GM13976 (cell line): ENCODE data around the gene PEAK1.
A peak's percentile ranks its signal among the peaks of the same experiment; 100 is the strongest.

Source experiments
- DNase-seq: peaks from one replicate; pipeline ENCODE4 v3.0.0; 2012; ENCODE audit warnings: low spot score
- in situ Hi-C: fragments of 300-500 bp; cut with MboI; formaldehyde crosslinking; loops from one replicate; pipeline ENCODE4 v1.12.0; 2022; ENCODE audit warnings: low sequenced_read_pairs, mixed read lengths, inconsistent platforms; ENCODE audit not compliant: unreplicated experiment
- TF ChIP-seq, protein P1 (sequence below): IDR thresholded peaks from 2 replicates; pipeline ENCODE4 v1.5.1; 2012; ENCODE audit warnings: borderline replicate concordance, mild to moderate bottlenecking; ENCODE audit not compliant: insufficient read depth; ENCODE audit errors: extremely low read depth, missing control alignments, control extremely low read depth

PEAK1 gene

DNA sequence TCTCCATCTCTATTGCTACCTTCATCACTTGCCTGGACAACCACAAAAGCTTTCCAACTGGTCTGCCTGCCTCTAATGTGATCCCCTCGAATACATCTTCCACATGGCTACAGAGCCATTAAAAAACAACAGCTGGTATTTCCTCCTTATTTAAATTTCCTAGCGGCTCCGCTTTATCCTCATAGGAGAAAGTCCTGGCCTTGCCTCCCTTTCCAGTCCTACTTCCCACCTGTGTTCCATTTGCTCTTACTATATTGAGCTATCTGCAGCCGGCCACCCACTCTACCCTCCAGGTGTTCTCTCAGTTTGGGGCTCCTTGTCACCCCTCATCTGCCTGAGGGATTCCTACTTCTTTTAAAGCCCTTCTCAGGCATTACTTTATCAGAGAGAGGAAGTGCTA, 299.3 kb downstream of the PEAK1 start:
- DNase-seq, result no peak
- in situ Hi-C loops, result loop anchor here (10.0 kb wide), 1 partner anchor 54 kb away; no protein-coding TSS in a partner anchor
- TF ChIP-seq, protein P1, sequence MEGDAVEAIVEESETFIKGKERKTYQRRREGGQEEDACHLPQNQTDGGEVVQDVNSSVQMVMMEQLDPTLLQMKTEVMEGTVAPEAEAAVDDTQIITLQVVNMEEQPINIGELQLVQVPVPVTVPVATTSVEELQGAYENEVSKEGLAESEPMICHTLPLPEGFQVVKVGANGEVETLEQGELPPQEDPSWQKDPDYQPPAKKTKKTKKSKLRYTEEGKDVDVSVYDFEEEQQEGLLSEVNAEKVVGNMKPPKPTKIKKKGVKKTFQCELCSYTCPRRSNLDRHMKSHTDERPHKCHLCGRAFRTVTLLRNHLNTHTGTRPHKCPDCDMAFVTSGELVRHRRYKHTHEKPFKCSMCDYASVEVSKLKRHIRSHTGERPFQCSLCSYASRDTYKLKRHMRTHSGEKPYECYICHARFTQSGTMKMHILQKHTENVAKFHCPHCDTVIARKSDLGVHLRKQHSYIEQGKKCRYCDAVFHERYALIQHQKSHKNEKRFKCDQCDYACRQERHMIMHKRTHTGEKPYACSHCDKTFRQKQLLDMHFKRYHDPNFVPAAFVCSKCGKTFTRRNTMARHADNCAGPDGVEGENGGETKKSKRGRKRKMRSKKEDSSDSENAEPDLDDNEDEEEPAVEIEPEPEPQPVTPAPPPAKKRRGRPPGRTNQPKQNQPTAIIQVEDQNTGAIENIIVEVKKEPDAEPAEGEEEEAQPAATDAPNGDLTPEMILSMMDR, result no peak

DNA sequence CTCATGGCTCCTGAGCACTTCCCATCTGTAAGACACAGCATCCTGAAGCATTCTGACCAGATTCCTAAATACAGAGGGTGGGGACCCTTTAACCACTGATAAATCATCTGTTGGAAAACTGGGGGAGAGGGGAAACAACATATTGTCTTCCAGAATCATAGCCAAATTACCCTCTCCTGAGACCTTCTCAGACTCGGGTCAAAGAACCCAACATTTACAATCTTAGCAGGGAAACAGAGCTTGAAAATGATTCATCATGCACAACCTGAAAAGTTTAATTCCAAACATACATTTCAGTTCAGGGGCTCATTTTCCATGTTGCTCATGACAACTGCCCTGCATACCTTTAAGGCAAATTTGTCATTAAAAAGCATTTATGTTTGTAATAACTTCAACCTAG, 300.5 kb downstream of the PEAK1 start:
- TF ChIP-seq, protein P1, result no peak
- in situ Hi-C loops, result loop anchor here (5.0 to 10.0 kb wide), 2 partner anchors 373 to 425 kb away; no protein-coding TSS in a partner anchor
- DNase-seq, result no peak

DNA sequence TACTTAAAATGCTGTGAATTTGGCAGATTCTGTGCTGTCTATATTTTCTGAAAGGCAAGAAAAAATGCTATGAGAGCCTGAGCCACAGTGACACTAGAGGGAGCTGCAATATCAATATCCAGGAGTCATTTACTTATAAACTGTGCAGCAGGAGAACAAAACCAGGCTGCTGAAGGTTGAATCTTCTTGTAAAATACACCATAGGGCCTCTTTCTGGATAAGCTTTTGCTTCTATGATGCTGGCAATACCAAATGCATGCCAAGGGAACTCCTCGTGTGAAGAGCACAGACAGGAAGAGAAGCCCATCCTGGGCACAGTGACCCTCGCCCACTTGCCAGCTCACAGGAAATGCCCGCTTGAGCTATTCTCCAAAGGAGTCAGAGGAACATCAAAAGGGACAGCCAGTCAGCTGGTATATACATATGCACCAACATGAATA, 301.0 kb downstream of the PEAK1 start:
- TF ChIP-seq, protein P1, result peak; percentile 78
- in situ Hi-C loops, result loop anchor here (5.0 to 10.0 kb wide), 2 partner anchors 373 to 426 kb away; no protein-coding TSS in a partner anchor
- peak; percentile 53 for DNase-seq

DNA sequence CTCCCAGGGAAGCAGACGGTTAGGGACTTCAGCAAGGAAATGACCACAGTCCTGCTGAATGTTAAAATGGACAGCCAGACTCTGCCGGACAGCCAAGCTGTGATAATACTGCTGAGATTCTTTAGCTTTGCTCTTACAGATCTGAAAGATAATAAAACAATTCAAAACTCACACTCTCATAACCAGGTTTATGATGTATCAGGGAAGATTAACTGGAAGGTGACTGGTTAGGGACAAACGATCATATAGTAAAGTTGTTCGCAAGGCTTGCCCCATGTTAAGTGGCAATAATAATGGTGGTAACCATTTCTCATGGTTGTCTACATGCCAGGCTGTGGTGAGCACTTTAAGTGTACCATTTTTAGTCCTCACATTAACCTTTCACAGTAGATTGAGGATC, 304.7 kb downstream of the PEAK1 start:
- in situ Hi-C loops, result loop anchor here (5.0 to 10.0 kb wide), 2 partner anchors 377 to 430 kb away; no protein-coding TSS in a partner anchor
- TF ChIP-seq, protein P1, result no peak

DNA sequence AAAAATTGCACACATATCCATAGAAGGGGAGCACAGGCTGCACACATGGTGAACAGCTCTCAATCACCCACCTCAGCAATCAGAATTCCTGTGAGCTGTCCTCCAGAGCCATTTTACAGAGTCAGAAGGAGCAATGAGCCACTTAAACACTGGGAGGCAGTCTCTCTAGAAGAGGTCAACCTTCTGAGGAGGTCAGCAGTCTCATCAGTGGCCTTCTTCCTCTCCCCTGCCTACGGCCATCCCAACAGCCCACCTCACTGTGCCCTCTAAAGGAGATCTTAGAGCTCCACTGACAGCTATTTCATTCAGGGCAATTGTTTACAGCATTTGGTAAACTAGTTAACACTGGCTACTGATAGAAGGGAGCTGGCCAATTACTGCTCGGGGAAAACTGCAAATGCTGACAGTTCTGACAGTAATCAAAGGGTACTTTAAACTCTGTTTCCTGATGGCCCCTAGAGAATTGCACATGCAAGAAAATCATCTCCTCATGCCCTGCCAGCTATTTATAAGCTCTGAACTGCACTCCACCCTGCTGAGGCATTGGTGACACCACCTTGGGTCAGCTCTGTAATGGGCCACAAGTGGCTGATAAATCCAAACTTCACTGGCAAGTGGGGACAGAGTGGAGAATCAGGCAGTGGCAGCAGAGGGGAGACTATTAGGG, 306.9 kb downstream of the PEAK1 start:
- TF ChIP-seq, protein P1, result no peak
- in situ Hi-C loops, result loop anchor here (10.0 kb wide), 1 partner anchor 432 kb away; no protein-coding TSS in a partner anchor
- no peak for DNase-seq

More for the DNA sequence above, 304.7 kb downstream of the PEAK1 start:
- DNase-seq, result no peak

DNA sequence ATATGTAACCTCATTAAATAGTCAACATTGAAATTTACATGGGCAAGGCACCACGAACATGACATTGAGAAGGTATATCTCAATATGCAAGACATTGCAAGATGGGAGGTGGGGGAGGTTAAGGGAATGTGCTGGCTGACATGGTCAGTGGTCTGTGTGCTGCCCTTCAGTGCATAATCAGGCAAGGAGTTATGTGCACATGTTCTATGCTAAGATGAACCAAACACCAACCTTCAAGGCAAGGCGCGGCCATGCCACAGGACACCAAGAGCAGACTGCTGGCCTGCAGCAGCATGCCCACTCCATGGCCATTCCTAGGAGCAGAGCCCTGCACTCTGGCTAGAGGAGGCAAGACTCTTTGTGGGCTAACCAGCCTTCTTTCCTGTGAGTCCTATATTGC, 308.1 kb downstream of the PEAK1 start:
- TF ChIP-seq, protein P1, result no peak
- no peak for DNase-seq
- in situ Hi-C loops, result loop anchor here (10.0 kb wide), 1 partner anchor 433 kb away; no protein-coding TSS in a partner anchor
